Measurements from ENCODE around the gene ANO3. TPM values are rescaled to one million over a fixed set of nuclear protein-coding genes. Genes with fewer than 3 reads are reported as not detected.

Gene ANO3
- total and polyA plus RNA-seq, 2 of the 8 experiments (the other 6 are each of a cell fraction or from before 2014, with no cell fraction given): not detected

DNA sequence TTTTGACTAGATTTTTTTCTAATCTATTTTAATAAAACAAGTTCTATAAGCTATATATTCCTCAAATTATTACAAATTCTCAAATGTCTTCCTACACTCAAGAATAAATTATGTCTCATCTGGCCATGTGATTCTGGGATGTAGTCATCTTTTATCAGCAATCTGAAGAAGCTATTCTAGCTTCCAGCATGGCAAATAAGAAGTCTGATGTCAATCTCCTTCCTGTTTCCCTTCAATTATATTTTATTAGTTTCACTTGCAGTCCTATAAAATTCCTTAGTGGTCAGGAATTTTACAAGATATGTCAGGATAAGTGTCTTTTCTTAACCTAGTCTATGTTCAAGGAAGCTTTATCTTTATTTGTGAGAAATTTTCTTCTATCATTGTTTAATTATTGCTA, 10.4 kb upstream of the ANO3 start:
- Histone ChIP-seq H2AK5ac (ENCODE audit: low read depth, low read length) (no peak overlapping the region), H2BK12ac (ENCODE audit: low read depth, low read length) (no peak overlapping the region), H3K23me2 (ENCODE audit: low read depth, low read length) (no peaks in the 10 kb centered on the region), H3K79me1 (ENCODE audit: low read depth, low read length) (no peaks in the 10 kb centered on the region), H3K9ac (replicated peaks in 1 of 4; ENCODE audit: extremely low read depth in 1 of 4, low read depth in 3 of 4, low read length in 3 of 4) (no peak overlapping the region), H2BK5ac (ENCODE audit: low read depth, low read length) (no peak overlapping the region), H3K56ac (replicated peaks; ENCODE audit: insufficient read length, low read depth, low read length) (no peak overlapping the region), H3K4me3 (ENCODE audit: extremely low read depth in 1 of 4, insufficient read depth in 2 of 4, low read depth in 3 of 4, low read length in 4 of 4) (no peak overlapping the region), H2BK20ac (ENCODE audit: low read length) (no peak overlapping the region), H3K23ac (ENCODE audit: insufficient read length) (no peak overlapping the region), H4K91ac (replicated peaks; ENCODE audit: insufficient read length, low read length) (no peak overlapping the region), H4K8ac (ENCODE audit: extremely low read depth, insufficient read depth, low read length) (no peak overlapping the region), H3K36me3 (ENCODE audit: control insufficient read depth in 2 of 4, insufficient read depth in 4 of 4, low read length in 3 of 4) (no peaks in the 10 kb centered on the region), H3K79me2 (ENCODE audit: control insufficient read depth in 1 of 2, insufficient read depth in 2 of 2, low read length in 2 of 2) (no peaks in the 10 kb centered on the region), H4K20me1 (replicated peaks in 1 of 2; ENCODE audit: control insufficient read depth in 1 of 2, insufficient read depth in 2 of 2, low read length in 2 of 2) (no peaks in the 10 kb centered on the region), H3K18ac (ENCODE audit: extremely low read depth, low read length) (no peak overlapping the region), H3K4me1 (replicated peaks in 1 of 4; ENCODE audit: control insufficient read depth in 3 of 4, insufficient read depth in 4 of 4, low read length in 3 of 4) (no peaks in the 10 kb centered on the region; a peak in 1 of 7 replicates), H2BK120ac (replicated peaks; ENCODE audit: low read depth, low read length) (no peak overlapping the region), H3K9me3 (ENCODE audit: insufficient read depth in 2 of 2, low read depth in 1 of 2, low read length in 1 of 2) (no peaks in the 10 kb centered on the region), H4K5ac (ENCODE audit: insufficient read length, low read depth, low read length) (no peak overlapping the region), H3K4ac (replicated peaks; ENCODE audit: insufficient read length, low read depth, low read length) (no peak overlapping the region), H3K14ac (ENCODE audit: insufficient read length) (no peak overlapping the region), H2BK15ac (ENCODE audit: low read length) (no peak overlapping the region), H3K27me3 (replicated peaks in 1 of 4; ENCODE audit: control insufficient read depth in 3 of 4, extremely low read depth in 1 of 4, insufficient read depth in 3 of 4, low read length in 3 of 4) (no peaks in the 10 kb centered on the region), H3K27ac (ENCODE audit: low read depth, low read length) (no peak overlapping the region), H3K4me2 (ENCODE audit: insufficient read depth in 1 of 2, low read depth in 2 of 2, low read length in 2 of 2) (no peak overlapping the region), H2AFZ (ENCODE audit: low read length) (no peak overlapping the region)
- TF ChIP-seq SP1 (IDR thresholded peaks at IDR 0.05; ENCODE audit: low read depth, low read length) (no peak), RBBP5 (IDR thresholded peaks at IDR 0.05; ENCODE audit: borderline replicate concordance, low read depth, low read length) (no peak), NANOG (IDR thresholded peaks at IDR 0.05; ENCODE audit: insufficient read depth, low read depth, low read length, poor library complexity, severe bottlenecking) (no peak), HDAC2 (IDR thresholded peaks at IDR 0.05; ENCODE audit: borderline replicate concordance in 1 of 2, low read depth in 2 of 2, low read length in 2 of 2) (no peak), SRF (IDR thresholded peaks at IDR 0.05; ENCODE audit: low read depth, low read length) (no peak), CBX5 (IDR thresholded peaks at IDR 0.05; ENCODE audit: low read depth, low read length) (no peak), TAF7 (optimal IDR thresholded peaks at IDR 0.05; ENCODE audit: borderline replicate concordance, low read depth, low read length) (no peak)
- ChIA-PET CTCF (ENCODE audit: partially characterized antibody) (interaction anchor here (1.4 kb wide), 1 partner anchor 202 kb away, joined by 3 read pairs; no protein-coding TSS in a partner anchor), POLR2A (ENCODE audit: partially characterized antibody) (no interaction called here)
- DNase-seq (ENCODE audit: low read depth in 1 of 2, low spot score in 2 of 2) (no peak), FAIRE-seq (no peak)
